Psoas muscle (tissue), 8 donors: ENCODE data around the gene RBM20. TPM values are rescaled to one million over a fixed set of nuclear protein-coding genes. Genes with fewer than 3 reads are reported as not detected.

Source experiments
- ATAC-seq, 4 donors: fragments of 200-7000 bp; cut with Tn5 transposase; one replicate each; pipeline ENCODE4 v1.9.1; 2020; ENCODE audit warnings: moderate library complexity in 3 of 4, mild to moderate bottlenecking in 2 of 4
- DNase-seq, 2 donors: peaks; one replicate each; pipeline ENCODE4 v3.0.0-alpha.2; 2020
- H3K27ac ChIP-seq: fragments of 200-600 bp; one replicate; pipeline ENCODE4 v1.8.0; 2022
- H3K27me3 ChIP-seq, 3 donors: fragments of 200-600 bp in 1 of 3; one replicate each; pipeline versions ENCODE4 v1.6.1 to v1.8.0; 2013 to 2022; ENCODE audit warnings: low read length in 2 of 3, mild to moderate bottlenecking in 2 of 3, moderate library complexity in 1 of 3; ENCODE audit not compliant: insufficient read depth in 3 of 3
- H3K36me3 ChIP-seq, 2 donors: fragments of 200-600 bp in 1 of 2; one replicate each; pipeline versions ENCODE4 v1.6.1 to v1.8.0; 2013 to 2022; ENCODE audit warnings: low read depth in 1 of 2, mild to moderate bottlenecking in 1 of 2, moderate library complexity in 1 of 2; ENCODE audit not compliant: insufficient read depth in 1 of 2
- H3K4me1 ChIP-seq: fragments of 200-600 bp; one replicate; pipeline ENCODE4 v1.8.0; 2022
- H3K4me3 ChIP-seq: fragments of 200-600 bp; one replicate; pipeline ENCODE4 v1.8.0; 2022; ENCODE audit warnings: mild to moderate bottlenecking
- H3K9me3 ChIP-seq: fragments of 200-600 bp; one replicate; pipeline ENCODE4 v1.8.0; 2022
- CTCF ChIP-seq: fragments of 200-600 bp; IDR thresholded peaks from one replicate; pipeline ENCODE4 v1.8.0; 2022; ENCODE audit warnings: antibody characterized with exemption
- WGBS, 3 donors: extraction: QIAGEN DNeasy Blood & Tissue Kit; methylation state at CpG; one replicate each; pipeline versions ENCODE4 v1.1.6 to v1.1.7; 2013; 5-methylcytosine and 5-hydroxymethylcytosine counted together
- intact Hi-C, 2 donors: fragments of 100-400 bp; cut with DNase I; formaldehyde crosslinking; loops; one replicate each; pipeline versions ENCODE4 v1.11.0 to v1.14.2; 2022
- polyA plus RNA-seq, 3 donors: library from polyadenylated mRNA; stranded (reverse); fragments of 200-250 nt; gene quantifications; one replicate each; pipeline ENCODE4 v1.2.3, GENCODE V29; 2013
- total RNA-seq, 4 donors: library from RNA; stranded (reverse); fragmentation: NEBNext Ultra II Directional in 2 of 4; extraction: Animal tissue kit (Norgen Biotek cat#: 25700) in 2 of 4; gene quantifications; one replicate each; pipeline versions ENCODE4 v1.2.1 to v1.2.4, GENCODE V29; 2021 to 2023
- donor health status: healthy with polysubstance abuse.
- donor health status: DM: no; HTN: no; CAD: no; lungs with moderate emphysema.
- donor health status: Bipolar disorder and iron deficiency.
- donor health status: healthy.
- donor health status: DM: yes; HTN: yes; CAD: no.
- donor health status: DM: no; HTN: no; CAD: no.
- donor health status: DM: no; HTN: no; CAD: no.
- donor health status: DM: yes; HTN: yes; CAD: no.

The RBM20 gene
- total and polyA plus RNA-seq, 7 donors = 1.6 to 48.8 (median 14.2) TPM

- intact Hi-C loops = no loop called here
- H3K36me3 ChIP-seq = peaks cover 0 to 49% of the 10 kb centered on the region in 2 donors
- DNase-seq = no peak
- 85 to 92% (median 90%) methylated on average over 23 of the region's 23 CpGs for WGBS, 3 donors
- no peaks in the 10 kb centered on the region for H3K27me3 ChIP-seq
- ATAC-seq = peak in 1 of 4 donors; percentile 9
- no peaks in the 10 kb centered on the region for H3K9me3 ChIP-seq
- H3K4me3 ChIP-seq = no peak overlapping the region
- TF ChIP-seq CTCF = no peak
- H3K27ac ChIP-seq = no peak overlapping the region
- H3K4me1 ChIP-seq = no peaks in the 10 kb centered on the region
These were observed 167.8 kb downstream of the RBM20 start for GRCh38 chr10:110811791-110812581.

- H3K4me1 ChIP-seq = peaks cover 5% of the 10 kb centered on the region
- no peak for TF ChIP-seq CTCF
- no peak for DNase-seq
These were observed 168.4 kb downstream of the RBM20 start for GRCh38 chr10:110812583-110812982.

GRCh38 chr10:110813743-110814472 lies 169.8 kb downstream of the RBM20 start:
- Histone ChIP-seq H3K27me3 (no peaks in the 10 kb centered on the region), H3K27ac (no peak overlapping the region), H3K4me1 (peaks cover 16% of the 10 kb centered on the region), H3K36me3 (peaks cover 0 to 49% of the 10 kb centered on the region in 2 donors), H3K9me3 (no peaks in the 10 kb centered on the region), H3K4me3 (no peak overlapping the region)
- TF ChIP-seq CTCF = no peak
- intact Hi-C loops = no loop called here
- ATAC-seq = no peak
- 81 to 91% (median 86%) methylated on average over 8 of the region's 8 CpGs for WGBS, 3 donors
- no peak for DNase-seq

More at GRCh38 chr10:110812583-110812982, 168.4 kb downstream of the RBM20 start:
- Histone ChIP-seq H3K36me3 (peaks cover 0 to 49% of the 10 kb centered on the region in 2 donors), H3K4me3 (no peak overlapping the region), H3K27me3 (no peaks in the 10 kb centered on the region), H3K9me3 (no peaks in the 10 kb centered on the region), H3K27ac (no peak overlapping the region)
- ATAC-seq = no peak
- 85 to 88% (median 86%) methylated on average over 12 of the region's 12 CpGs for WGBS, 3 donors
- intact Hi-C loops = no loop called here

GRCh38 chr10:110815354-110816004 lies 171.3 kb downstream of the RBM20 start:
- intact Hi-C loops = no loop called here
- WGBS, 3 donors = 53 to 61% (median 53%) methylated on average over 1 of the region's 1 CpG
- H3K9me3 ChIP-seq = no peaks in the 10 kb centered on the region
- H3K27me3 ChIP-seq = no peaks in the 10 kb centered on the region
- peaks cover 0 to 41% of the 10 kb centered on the region in 2 donors for H3K36me3 ChIP-seq
- no peak for DNase-seq
- H3K4me3 ChIP-seq = no peak overlapping the region
- TF ChIP-seq CTCF = no peak
- peak in 1 of 4 donors; percentile 14 for ATAC-seq
- H3K27ac ChIP-seq = peak overlapping the region; percentile 17
- peaks cover 32% of the 10 kb centered on the region for H3K4me1 ChIP-seq
